Natural killer cell (primary cell): ENCODE results near the gene CADM1. TPM values are rescaled to one million over a fixed set of nuclear protein-coding genes. Genes with fewer than 3 reads are reported as not detected.

Experiments used
- ATAC-seq, 3 donors: fragments of 150-1000 bp in 2 of 3; fragments of 200-7000 bp in 1 of 3; cut with Tn5 transposase; 1 replicate in 1 of 3; 2 replicates in 2 of 3; pipeline ENCODE4 v1.10.0; 2021; ENCODE audit warnings: mild to moderate bottlenecking in 2 of 3, moderate library complexity in 2 of 3
- DNase-seq, 2 donors: peaks; one replicate each; pipeline versions ENCODE4 v3.0.0 to v3.0.0-alpha.2; 2013 to 2021; ENCODE audit warnings: mixed read lengths in 1 of 2
- H3K27ac ChIP-seq: one replicate; pipeline ENCODE4 v1.5.1; 2013; ENCODE audit warnings: mild to moderate bottlenecking, low read length
- H3K27me3 ChIP-seq: one replicate; pipeline ENCODE4 v1.6.1; 2013; ENCODE audit warnings: low read length; ENCODE audit not compliant: control insufficient read depth, insufficient read depth
- H3K36me3 ChIP-seq: one replicate; pipeline ENCODE4 v1.6.1; 2013; ENCODE audit warnings: low read length; ENCODE audit not compliant: control insufficient read depth, insufficient read depth
- H3K4me1 ChIP-seq: one replicate; pipeline ENCODE4 v1.6.1; 2013; ENCODE audit warnings: low read length; ENCODE audit not compliant: control insufficient read depth, insufficient read depth
- H3K4me3 ChIP-seq: one replicate; pipeline ENCODE4 v1.5.1; 2013; ENCODE audit warnings: low read length
- H3K9me3 ChIP-seq: one replicate; pipeline ENCODE4 v1.6.1; 2013; ENCODE audit warnings: low read length; ENCODE audit not compliant: control insufficient read depth, insufficient read depth
- H3K27ac Mint-ChIP-seq, 2 donors: one replicate each; pipeline ENCODE4 v1.8.0; 2022; ENCODE audit warnings: mild to moderate bottlenecking in 2 of 2, mixed read lengths in 2 of 2, moderate library complexity in 1 of 2
- H3K27me3 Mint-ChIP-seq, 2 donors: one replicate each; pipeline ENCODE4 v1.8.0; 2022; ENCODE audit warnings: low read depth in 2 of 2, mixed read lengths in 2 of 2
- H3K36me3 Mint-ChIP-seq: one replicate; pipeline ENCODE4 v1.8.0; 2022; ENCODE audit warnings: mixed read lengths
- H3K4me1 Mint-ChIP-seq, 2 donors: one replicate each; pipeline ENCODE4 v1.8.0; 2022; ENCODE audit warnings: mixed read lengths in 2 of 2
- H3K4me3 Mint-ChIP-seq: one replicate; pipeline ENCODE4 v1.8.0; 2022; ENCODE audit warnings: mild to moderate bottlenecking, moderate library complexity, mixed read lengths
- H3K9me3 Mint-ChIP-seq, 2 donors: one replicate each; pipeline ENCODE4 v1.8.0; 2022; ENCODE audit warnings: mixed read lengths in 2 of 2
- WGBS: methylation state at CpG from one replicate; pipeline ENCODE4 v1.1.7; 2013; ENCODE audit warnings: missing lambda C conversion rate; ENCODE audit not compliant: insufficient coverage; 5-methylcytosine and 5-hydroxymethylcytosine counted together
- intact Hi-C: fragments of 100-400 bp; cut with micrococcal nuclease; formaldehyde crosslinking; loops from one replicate; pipeline ENCODE4 v1.14.2; 2022
- total RNA-seq, 4 donors: library from RNA; stranded (reverse); fragments of 120-200 nt in 1 of 4; gene quantifications; one replicate each; pipeline versions ENCODE4 v1.2.3 to v1.2.4, GENCODE V29; 2013 to 2022
- TF ChIP-seq, protein P1 (sequence below): fragments of 200-600 bp; IDR thresholded peaks from one replicate; pipeline ENCODE4 v1.8.0; 2022; ENCODE audit warnings: antibody characterized with exemption

The CADM1 gene
- total RNA-seq, 3 donors from 2014 or later (not counting 1 experiment from before 2014, with no cell fraction given): 3.2 to 4.2 (median 3.9) TPM

DNA sequence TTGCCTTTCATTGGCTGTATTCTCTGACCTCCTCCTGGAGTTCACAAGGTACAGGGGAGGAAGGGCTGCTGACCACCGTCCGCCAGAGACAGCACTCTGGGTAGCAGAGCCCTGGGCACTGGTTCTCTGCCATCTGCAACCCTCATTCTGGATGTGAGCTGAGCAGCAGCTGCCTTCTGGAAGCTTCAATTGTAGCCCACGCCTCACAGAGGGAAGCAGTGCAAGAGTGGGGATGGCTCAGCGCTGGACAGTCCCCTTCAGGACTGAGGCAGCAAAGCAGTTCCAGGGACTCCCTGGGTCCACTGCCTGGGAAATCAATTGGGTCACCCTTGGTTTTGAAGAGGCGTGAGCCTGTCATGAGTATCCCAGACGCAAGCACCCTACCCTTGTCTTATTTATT lies 346.2 kb downstream of the CADM1 start:
- Histone ChIP-seq H3K9me3 (no peaks in the 10 kb centered on the region), H3K36me3 (no peaks in the 10 kb centered on the region), H3K27me3 (no peaks in the 10 kb centered on the region), H3K4me1 (no peaks in the 10 kb centered on the region), H3K27ac (no peak overlapping the region), H3K4me3 (no peak overlapping the region)
- intact Hi-C loops: no loop called here
- H3K36me3 Mint-ChIP-seq: no peaks in the 10 kb centered on the region
- H3K27ac Mint-ChIP-seq: no peak overlapping the region
- no peak for ATAC-seq
- H3K9me3 Mint-ChIP-seq: no peaks in the 10 kb centered on the region
- H3K27me3 Mint-ChIP-seq: peaks cover 0 to 10% of the 10 kb centered on the region in 2 donors
- WGBS: 80% methylated on average over 6 of the region's 6 CpGs
- TF ChIP-seq, protein P1, sequence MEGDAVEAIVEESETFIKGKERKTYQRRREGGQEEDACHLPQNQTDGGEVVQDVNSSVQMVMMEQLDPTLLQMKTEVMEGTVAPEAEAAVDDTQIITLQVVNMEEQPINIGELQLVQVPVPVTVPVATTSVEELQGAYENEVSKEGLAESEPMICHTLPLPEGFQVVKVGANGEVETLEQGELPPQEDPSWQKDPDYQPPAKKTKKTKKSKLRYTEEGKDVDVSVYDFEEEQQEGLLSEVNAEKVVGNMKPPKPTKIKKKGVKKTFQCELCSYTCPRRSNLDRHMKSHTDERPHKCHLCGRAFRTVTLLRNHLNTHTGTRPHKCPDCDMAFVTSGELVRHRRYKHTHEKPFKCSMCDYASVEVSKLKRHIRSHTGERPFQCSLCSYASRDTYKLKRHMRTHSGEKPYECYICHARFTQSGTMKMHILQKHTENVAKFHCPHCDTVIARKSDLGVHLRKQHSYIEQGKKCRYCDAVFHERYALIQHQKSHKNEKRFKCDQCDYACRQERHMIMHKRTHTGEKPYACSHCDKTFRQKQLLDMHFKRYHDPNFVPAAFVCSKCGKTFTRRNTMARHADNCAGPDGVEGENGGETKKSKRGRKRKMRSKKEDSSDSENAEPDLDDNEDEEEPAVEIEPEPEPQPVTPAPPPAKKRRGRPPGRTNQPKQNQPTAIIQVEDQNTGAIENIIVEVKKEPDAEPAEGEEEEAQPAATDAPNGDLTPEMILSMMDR: no peak
- no peak overlapping the region for H3K4me3 Mint-ChIP-seq
- H3K4me1 Mint-ChIP-seq: no peaks in the 10 kb centered on the region
- no peak for DNase-seq

DNA sequence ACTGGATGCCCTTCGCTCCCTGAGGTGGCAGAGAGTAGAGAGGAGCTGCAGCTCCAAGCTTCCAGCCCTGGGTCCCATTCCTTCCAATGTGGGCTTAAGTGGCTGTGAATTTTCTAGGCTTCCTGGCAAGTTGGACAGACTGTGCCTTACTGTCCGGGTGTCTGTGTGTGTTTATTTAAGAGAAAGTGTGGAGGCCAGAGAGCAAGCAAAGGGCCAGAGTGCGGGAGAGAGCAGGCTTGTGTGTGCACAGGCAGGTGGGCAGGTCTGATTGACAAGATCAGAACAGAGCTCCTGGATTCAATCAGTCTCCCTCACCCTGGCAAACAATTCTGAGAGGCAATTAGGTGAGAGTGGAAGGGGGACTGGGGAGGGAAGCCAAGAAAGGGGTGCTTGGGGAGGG lies 347.0 kb downstream of the CADM1 start:
- Histone ChIP-seq H3K4me1 (no peaks in the 10 kb centered on the region), H3K27ac (no peak overlapping the region), H3K4me3 (no peak overlapping the region), H3K27me3 (no peaks in the 10 kb centered on the region), H3K9me3 (no peaks in the 10 kb centered on the region), H3K36me3 (no peaks in the 10 kb centered on the region)
- WGBS: 75% methylated on average over 3 of the region's 3 CpGs
- no peak for DNase-seq
- no peak overlapping the region for H3K27ac Mint-ChIP-seq
- no peak overlapping the region for H3K4me3 Mint-ChIP-seq
- H3K4me1 Mint-ChIP-seq: no peaks in the 10 kb centered on the region
- intact Hi-C loops: no loop called here
- peaks cover 0 to 4% of the 10 kb centered on the region in 2 donors for H3K27me3 Mint-ChIP-seq
- H3K9me3 Mint-ChIP-seq: no peaks in the 10 kb centered on the region
- ATAC-seq: no peak
- TF ChIP-seq, protein P1: no peak
- no peaks in the 10 kb centered on the region for H3K36me3 Mint-ChIP-seq

GRCh38 chr11:115155978-115156377 lies 348.2 kb downstream of the CADM1 start:
- Histone ChIP-seq H3K36me3 (no peaks in the 10 kb centered on the region), H3K4me3 (no peak overlapping the region), H3K27ac (no peak overlapping the region), H3K9me3 (no peaks in the 10 kb centered on the region), H3K4me1 (no peaks in the 10 kb centered on the region), H3K27me3 (no peaks in the 10 kb centered on the region)
- no peak overlapping the region for H3K4me3 Mint-ChIP-seq
- no peak overlapping the region for H3K27ac Mint-ChIP-seq
- no peaks in the 10 kb centered on the region for H3K4me1 Mint-ChIP-seq
- no CpG with 5 or more reads among the region's 1 CpG for WGBS
- H3K36me3 Mint-ChIP-seq: no peaks in the 10 kb centered on the region
- no peaks in the 10 kb centered on the region for H3K9me3 Mint-ChIP-seq
- no peak for DNase-seq
- intact Hi-C loops: no loop called here
- no peak for ATAC-seq
- TF ChIP-seq, protein P1: no peak
- H3K27me3 Mint-ChIP-seq: peaks cover 0 to 4% of the 10 kb centered on the region in 2 donors

DNA sequence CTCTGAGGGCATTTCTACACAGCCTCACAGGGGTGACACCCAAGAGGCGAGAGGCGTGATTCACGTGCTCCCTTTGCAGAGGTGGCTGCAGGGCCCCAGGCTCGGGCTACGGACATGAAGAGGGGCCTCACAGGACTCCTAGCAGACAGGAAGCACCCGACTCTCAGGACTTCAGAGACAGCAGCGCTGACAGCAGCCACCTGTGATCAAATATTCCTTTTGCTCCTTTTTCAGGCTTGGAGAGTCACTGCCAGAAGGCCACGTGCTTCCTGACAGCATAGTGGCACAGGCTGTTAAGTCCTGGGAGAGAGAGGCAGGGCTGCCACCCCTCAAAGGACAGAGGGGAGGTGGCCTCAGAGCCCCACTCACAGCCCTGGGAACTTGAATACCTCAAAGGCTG lies 348.9 kb downstream of the CADM1 start:
- intact Hi-C loops: no loop called here
- Mint-ChIP-seq H3K4me3 (no peak overlapping the region), H3K4me1 (no peaks in the 10 kb centered on the region), H3K9me3 (no peaks in the 10 kb centered on the region), H3K27me3 (no peaks in the 10 kb centered on the region), H3K27ac (no peak overlapping the region), H3K36me3 (no peaks in the 10 kb centered on the region)
- ATAC-seq (no peak), DNase-seq (no peak)
- H3K4me1 ChIP-seq: no peaks in the 10 kb centered on the region
- WGBS: 69% methylated on average over 8 of the region's 8 CpGs
- H3K27me3 ChIP-seq: no peaks in the 10 kb centered on the region
- no peaks in the 10 kb centered on the region for H3K36me3 ChIP-seq
- no peak overlapping the region for H3K4me3 ChIP-seq
- TF ChIP-seq, protein P1: no peak
- H3K27ac ChIP-seq: no peak overlapping the region
- H3K9me3 ChIP-seq: no peaks in the 10 kb centered on the region
